Endodermal cell (in vitro differentiated cells): ENCODE data around the gene GPX1. TPM values are rescaled to one million over a fixed set of nuclear protein-coding genes. Genes with fewer than 3 reads are reported as not detected.

ENCODE experiments used
- DNase-seq: peaks from one replicate; pipeline ENCODE4 v3.0.0-alpha.2; 2017
- H3K27ac ChIP-seq: 2 replicates; pipeline ENCODE4 v1.5.1; 2013; ENCODE audit warnings: mild to moderate bottlenecking, low read depth, low read length, moderate library complexity
- H3K27me3 ChIP-seq: 2 replicates; pipeline ENCODE4 v1.6.1; 2013; ENCODE audit warnings: mild to moderate bottlenecking, low read length, moderate library complexity; ENCODE audit not compliant: insufficient read depth, control insufficient read depth, poor library complexity, severe bottlenecking
- H3K36me3 ChIP-seq: 2 replicates; pipeline ENCODE4 v1.7.0; 2013; ENCODE audit warnings: mild to moderate bottlenecking, low read length, moderate library complexity; ENCODE audit not compliant: control insufficient read depth, insufficient read depth
- H3K4me1 ChIP-seq: one replicate; pipeline ENCODE4 v1.7.0; 2013; ENCODE audit warnings: low read length; ENCODE audit not compliant: control insufficient read depth, insufficient read depth
- H3K4me3 ChIP-seq: 2 replicates; pipeline ENCODE4 v1.5.1; 2013; ENCODE audit warnings: mild to moderate bottlenecking, low read length, moderate library complexity
- H3K9ac ChIP-seq: 2 replicates; pipeline ENCODE4 v1.6.1; 2013; ENCODE audit warnings: mild to moderate bottlenecking, low read length, moderate library complexity; ENCODE audit not compliant: poor library complexity, severe bottlenecking; ENCODE audit errors: extremely low read depth
- H3K9me3 ChIP-seq: 2 replicates; pipeline ENCODE4 v1.6.1; 2013; ENCODE audit warnings: mild to moderate bottlenecking, low read length, moderate library complexity; ENCODE audit not compliant: control insufficient read depth
- H3K27ac Mint-ChIP-seq: 2 replicates; pipeline ENCODE4 v1.8.0; 2020; ENCODE audit warnings: mixed read lengths
- H3K27me3 Mint-ChIP-seq: 2 replicates; pipeline ENCODE4 v1.8.0; 2021; ENCODE audit warnings: mild to moderate bottlenecking, mixed read lengths; ENCODE audit not compliant: insufficient read depth
- H3K36me3 Mint-ChIP-seq: 2 replicates; pipeline ENCODE4 v1.8.0; 2020; ENCODE audit warnings: low read depth, mixed read lengths
- H3K4me1 Mint-ChIP-seq: 2 replicates; pipeline ENCODE4 v1.8.0; 2020; ENCODE audit warnings: mixed read lengths
- H3K4me3 Mint-ChIP-seq: 2 replicates; pipeline ENCODE4 v1.8.0; 2020; ENCODE audit warnings: mild to moderate bottlenecking, moderate library complexity, mixed read lengths
- H3K9me3 Mint-ChIP-seq: 2 replicates; pipeline ENCODE4 v1.8.0; 2020; ENCODE audit warnings: mild to moderate bottlenecking, mixed read lengths
- CTCF ChIP-seq: fragments of 200-600 bp; sonication (generic); conservative IDR thresholded peaks from 2 replicates; pipeline ENCODE4 v1.5.0; 2021; ENCODE audit warnings: antibody characterized with exemption, mild to moderate bottlenecking
- WGBS, 2 experiments: methylation state at CpG; one replicate each; pipeline versions ENCODE4 v1.1.5 to v1.1.7; 2013; ENCODE audit warnings: missing lambda C conversion rate in 2 of 2, mixed read lengths in 1 of 2; ENCODE audit not compliant: insufficient coverage in 1 of 2, insufficient read length in 1 of 2; 5-methylcytosine and 5-hydroxymethylcytosine counted together
- total RNA-seq, 2 donors: library from RNA; stranded (reverse); fragmentation: NEBNext Ultra II Directional in 1 of 2; extraction: Animal tissue kit (Norgen Biotek cat#: 25700) in 1 of 2; gene quantifications; 2 replicates in 1 of 2; 3 replicates in 1 of 2; pipeline ENCODE4 v1.2.1, GENCODE V29; 2021

The GPX1 gene
- total RNA-seq, 2 donors from 2014 or later: 178 to 195 TPM

- peaks cover 5% of the 10 kb centered on the region for H3K4me1 ChIP-seq
- H3K27ac Mint-ChIP-seq: no peak overlapping the region
- TF ChIP-seq CTCF: no peak
- no peak overlapping the region for H3K4me3 ChIP-seq
- H3K4me1 Mint-ChIP-seq: peaks cover 10% of the 10 kb centered on the region
- H3K4me3 Mint-ChIP-seq: no peak overlapping the region
- peaks cover 5% of the 10 kb centered on the region for H3K9me3 Mint-ChIP-seq
- H3K9me3 ChIP-seq: no peaks in the 10 kb centered on the region
- H3K9ac ChIP-seq: no peak overlapping the region
- H3K36me3 Mint-ChIP-seq: peaks cover 24% of the 10 kb centered on the region
- peaks cover 13% of the 10 kb centered on the region for H3K36me3 ChIP-seq
- H3K27ac ChIP-seq: no peak overlapping the region
- H3K27me3 ChIP-seq: no peaks in the 10 kb centered on the region
- H3K27me3 Mint-ChIP-seq: no peaks in the 10 kb centered on the region
- WGBS, 2 experiments: 97 to 98% methylated on average over 4 to 5 of the region's 5 CpGs
- DNase-seq: no peak
Observed at GRCh38 chr3:49352890-49353421, 5.2 kb downstream of the GPX1 start.

DNA sequence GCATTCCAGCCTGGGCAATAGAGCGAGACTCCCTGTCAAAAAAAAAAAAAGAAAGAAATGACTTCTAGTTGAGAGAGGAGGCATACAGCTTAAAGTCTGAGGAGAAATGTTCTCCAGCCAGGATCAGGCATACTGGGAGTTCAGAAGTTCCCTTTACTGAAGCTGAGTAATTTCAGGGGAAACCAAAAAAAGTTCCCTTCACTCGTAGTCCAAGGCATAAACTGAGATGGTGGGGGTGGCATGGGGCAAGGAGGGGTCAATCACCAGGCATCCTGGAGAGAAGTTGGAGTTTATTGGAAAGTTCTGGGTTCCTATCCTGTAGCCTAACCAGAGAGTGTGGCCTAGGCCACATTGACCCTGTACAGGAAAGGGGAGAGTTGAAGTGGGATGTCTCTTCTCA, 5.9 kb downstream of the GPX1 start:
- no peak overlapping the region for H3K4me3 Mint-ChIP-seq

GRCh38 chr3:49351521-49352011, 6.6 kb downstream of the GPX1 start:
- no peaks in the 10 kb centered on the region for H3K27me3 ChIP-seq
- H3K27ac ChIP-seq: no peak overlapping the region
- H3K9me3 Mint-ChIP-seq: peaks cover 5% of the 10 kb centered on the region
- 90 to 97% methylated on average over 1 of the region's 1 CpG for WGBS, 2 experiments
- peaks cover 18% of the 10 kb centered on the region for H3K36me3 Mint-ChIP-seq
- H3K36me3 ChIP-seq: peaks cover 12% of the 10 kb centered on the region
- H3K27ac Mint-ChIP-seq: peak overlapping the region; percentile 25
- H3K9ac ChIP-seq: no peak overlapping the region
- peaks cover 9% of the 10 kb centered on the region for H3K4me1 Mint-ChIP-seq
- no peak for DNase-seq
- H3K4me1 ChIP-seq: peaks cover 5% of the 10 kb centered on the region
- no peak for TF ChIP-seq CTCF
- H3K4me3 Mint-ChIP-seq: no peak overlapping the region
- no peaks in the 10 kb centered on the region for H3K9me3 ChIP-seq
- H3K27me3 Mint-ChIP-seq: no peaks in the 10 kb centered on the region
- H3K4me3 ChIP-seq: no peak overlapping the region

More for the DNA sequence above, 5.9 kb downstream of the GPX1 start:
- no peak for DNase-seq
- Histone ChIP-seq H3K27me3 (no peaks in the 10 kb centered on the region), H3K4me3 (no peak overlapping the region), H3K27ac (no peak overlapping the region), H3K36me3 (peaks cover 13% of the 10 kb centered on the region), H3K9ac (no peak overlapping the region), H3K4me1 (peaks cover 5% of the 10 kb centered on the region), H3K9me3 (no peaks in the 10 kb centered on the region)
- peaks cover 10% of the 10 kb centered on the region for H3K4me1 Mint-ChIP-seq
- H3K27me3 Mint-ChIP-seq: no peaks in the 10 kb centered on the region
- no peak overlapping the region for H3K27ac Mint-ChIP-seq
- TF ChIP-seq CTCF: no peak
- H3K36me3 Mint-ChIP-seq: peaks cover 20% of the 10 kb centered on the region
- 96 to 100% methylated on average over 2 of the region's 2 CpGs for WGBS, 2 experiments
- H3K9me3 Mint-ChIP-seq: peaks cover 5% of the 10 kb centered on the region
